Astrocyte (in vitro differentiated cells and primary cell): ENCODE data around the gene IGLON5. TPM values are rescaled to one million over a fixed set of nuclear protein-coding genes. Genes with fewer than 3 reads are reported as not detected.

Experiments
- DNase-seq: peaks from one replicate; pipeline ENCODE4 v3.0.0-alpha.2; 2010; ENCODE audit warnings: low read depth
- FAIRE-seq: peaks from 2 replicates; lab custom pipeline; 2011; peaks lifted over from hg19 to GRCh38; lab: Jason Lieb, UNC
- H2AFZ ChIP-seq: 2 replicates; pipeline ENCODE4 v1.6.0; 2012; ENCODE audit warnings: low read depth, low read length, inconsistent platforms
- H3K27ac ChIP-seq: 2 replicates; pipeline ENCODE4 v1.5.1; 2011; ENCODE audit warnings: low read depth, low read length, inconsistent platforms
- H3K27me3 ChIP-seq: 2 replicates; pipeline ENCODE4 v1.6.0; 2011; ENCODE audit warnings: low read length, inconsistent platforms; ENCODE audit not compliant: insufficient read depth
- H3K36me3 ChIP-seq: 2 replicates; pipeline ENCODE4 v1.5.1; 2011; ENCODE audit warnings: low read length, inconsistent platforms; ENCODE audit not compliant: insufficient read depth
- H3K4me1 ChIP-seq: 2 replicates; pipeline ENCODE4 v1.5.1; 2011; ENCODE audit warnings: low read length, inconsistent platforms; ENCODE audit not compliant: insufficient read depth
- H3K4me2 ChIP-seq: 2 replicates; pipeline ENCODE4 v1.6.0; 2012; ENCODE audit warnings: low read length, inconsistent platforms
- H3K4me3 ChIP-seq: 2 replicates; pipeline ENCODE4 v1.5.1; 2011; ENCODE audit warnings: low read depth, mild to moderate bottlenecking, low read length, inconsistent platforms; ENCODE audit not compliant: insufficient read depth
- H3K79me2 ChIP-seq: 2 replicates; pipeline ENCODE4 v1.6.0; 2012; ENCODE audit warnings: mild to moderate bottlenecking, low read length, inconsistent platforms; ENCODE audit not compliant: insufficient read depth
- H3K9ac ChIP-seq: 2 replicates; pipeline ENCODE4 v1.6.0; 2012; ENCODE audit warnings: mild to moderate bottlenecking, low read length, inconsistent platforms
- H3K9me3 ChIP-seq: 2 replicates; pipeline ENCODE4 v1.5.1; 2012; ENCODE audit warnings: low read depth, mild to moderate bottlenecking, low read length, inconsistent platforms; ENCODE audit not compliant: insufficient read depth
- H4K20me1 ChIP-seq: 2 replicates; pipeline ENCODE4 v1.6.0; 2012; ENCODE audit warnings: low read length, inconsistent platforms; ENCODE audit not compliant: insufficient read depth
- H3K27ac Mint-ChIP-seq: one replicate; pipeline ENCODE4 v1.8.0; 2021; ENCODE audit warnings: mild to moderate bottlenecking, mixed read lengths; ENCODE audit not compliant: unreplicated experiment
- H3K27me3 Mint-ChIP-seq: one replicate; pipeline ENCODE4 v1.8.0; 2021; ENCODE audit warnings: low read depth, mixed read lengths; ENCODE audit not compliant: unreplicated experiment
- H3K36me3 Mint-ChIP-seq: one replicate; pipeline ENCODE4 v1.8.0; 2021; ENCODE audit warnings: low read depth, mixed read lengths; ENCODE audit not compliant: unreplicated experiment
- H3K4me1 Mint-ChIP-seq: one replicate; pipeline ENCODE4 v1.8.0; 2021; ENCODE audit warnings: low read depth, mixed read lengths; ENCODE audit not compliant: unreplicated experiment
- H3K4me3 Mint-ChIP-seq: one replicate; pipeline ENCODE4 v1.8.0; 2021; ENCODE audit warnings: mild to moderate bottlenecking, moderate library complexity, mixed read lengths; ENCODE audit not compliant: unreplicated experiment
- H3K9me3 Mint-ChIP-seq: one replicate; pipeline ENCODE4 v1.8.0; 2021; ENCODE audit warnings: mild to moderate bottlenecking, mixed read lengths; ENCODE audit not compliant: unreplicated experiment
- EZH2 ChIP-seq: IDR thresholded peaks from 2 replicates; pipeline ENCODE4 v1.6.1; 2012; ENCODE audit warnings: mild to moderate bottlenecking, low read length, inconsistent platforms; ENCODE audit not compliant: insufficient read depth
- total RNA-seq: library from RNA; stranded (reverse); gene quantifications from 2 replicates; pipeline ENCODE4 v1.2.1, GENCODE V29; 2021
- TF ChIP-seq, protein P1 (sequence below): IDR thresholded peaks from 2 replicates; pipeline ENCODE4 v1.5.1; 2011; ENCODE audit warnings: low read depth, mild to moderate bottlenecking, inconsistent platforms, low read length, moderate library complexity; ENCODE audit not compliant: insufficient read depth

Gene IGLON5
- total RNA-seq, 1 donor from 2014 or later = 5.4 TPM

DNA sequence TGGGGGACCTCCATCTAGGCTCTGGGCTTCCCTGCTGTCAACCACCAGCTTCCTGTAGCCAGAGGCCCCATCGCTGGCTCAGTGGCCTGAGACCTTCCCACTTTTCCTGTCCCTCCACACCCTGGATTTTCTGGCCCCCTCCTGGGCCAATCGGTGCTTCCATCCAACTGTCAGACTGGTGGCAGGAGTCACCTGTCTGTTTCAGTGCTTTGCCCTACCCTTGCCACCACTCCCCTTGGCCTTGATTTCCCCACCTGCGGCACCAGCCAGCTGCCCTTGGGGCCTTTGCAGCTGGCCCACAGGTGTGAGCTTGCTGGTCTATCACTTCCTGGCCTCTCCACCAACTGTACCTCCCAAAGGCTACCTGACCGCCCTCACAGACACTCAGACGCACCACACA is 18.0 kb downstream of the IGLON5 start:
- H2AFZ ChIP-seq = no peak overlapping the region
- no peaks in the 10 kb centered on the region for H4K20me1 ChIP-seq
- no peak for DNase-seq
- H3K4me2 ChIP-seq = no peak overlapping the region
- no peak overlapping the region for H3K4me3 Mint-ChIP-seq
- H3K4me1 Mint-ChIP-seq = no peaks in the 10 kb centered on the region
- H3K9me3 Mint-ChIP-seq = peaks cover 4% of the 10 kb centered on the region
- no peaks in the 10 kb centered on the region for H3K4me1 ChIP-seq
- H3K79me2 ChIP-seq = no peaks in the 10 kb centered on the region
- no peak overlapping the region for H3K27ac Mint-ChIP-seq
- H3K4me3 ChIP-seq = no peak overlapping the region
- peaks cover 20% of the 10 kb centered on the region for H3K36me3 Mint-ChIP-seq
- FAIRE-seq = no peak
- H3K36me3 ChIP-seq = no peaks in the 10 kb centered on the region
- no peaks in the 10 kb centered on the region for H3K27me3 ChIP-seq
- H3K9ac ChIP-seq = no peak overlapping the region
- H3K9me3 ChIP-seq = no peaks in the 10 kb centered on the region
- H3K27me3 Mint-ChIP-seq = peaks cover 17% of the 10 kb centered on the region
- TF ChIP-seq EZH2 = no peak
- TF ChIP-seq, protein P1, sequence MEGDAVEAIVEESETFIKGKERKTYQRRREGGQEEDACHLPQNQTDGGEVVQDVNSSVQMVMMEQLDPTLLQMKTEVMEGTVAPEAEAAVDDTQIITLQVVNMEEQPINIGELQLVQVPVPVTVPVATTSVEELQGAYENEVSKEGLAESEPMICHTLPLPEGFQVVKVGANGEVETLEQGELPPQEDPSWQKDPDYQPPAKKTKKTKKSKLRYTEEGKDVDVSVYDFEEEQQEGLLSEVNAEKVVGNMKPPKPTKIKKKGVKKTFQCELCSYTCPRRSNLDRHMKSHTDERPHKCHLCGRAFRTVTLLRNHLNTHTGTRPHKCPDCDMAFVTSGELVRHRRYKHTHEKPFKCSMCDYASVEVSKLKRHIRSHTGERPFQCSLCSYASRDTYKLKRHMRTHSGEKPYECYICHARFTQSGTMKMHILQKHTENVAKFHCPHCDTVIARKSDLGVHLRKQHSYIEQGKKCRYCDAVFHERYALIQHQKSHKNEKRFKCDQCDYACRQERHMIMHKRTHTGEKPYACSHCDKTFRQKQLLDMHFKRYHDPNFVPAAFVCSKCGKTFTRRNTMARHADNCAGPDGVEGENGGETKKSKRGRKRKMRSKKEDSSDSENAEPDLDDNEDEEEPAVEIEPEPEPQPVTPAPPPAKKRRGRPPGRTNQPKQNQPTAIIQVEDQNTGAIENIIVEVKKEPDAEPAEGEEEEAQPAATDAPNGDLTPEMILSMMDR = no peak
- no peak overlapping the region for H3K27ac ChIP-seq

- Mint-ChIP-seq H3K9me3 (peaks cover 4% of the 10 kb centered on the region), H3K36me3 (peaks cover 22% of the 10 kb centered on the region), H3K27ac (no peak overlapping the region), H3K27me3 (peaks cover 12% of the 10 kb centered on the region), H3K4me1 (no peaks in the 10 kb centered on the region), H3K4me3 (no peak overlapping the region)
- no peak overlapping the region for H3K4me2 ChIP-seq
- no peaks in the 10 kb centered on the region for H3K79me2 ChIP-seq
- H3K36me3 ChIP-seq = no peaks in the 10 kb centered on the region
- no peaks in the 10 kb centered on the region for H3K9me3 ChIP-seq
- H3K27ac ChIP-seq = no peak overlapping the region
- H3K4me3 ChIP-seq = no peak overlapping the region
- H2AFZ ChIP-seq = no peak overlapping the region
- no peaks in the 10 kb centered on the region for H4K20me1 ChIP-seq
- no peak for TF ChIP-seq EZH2
- FAIRE-seq = no peak
- no peak for DNase-seq
- H3K27me3 ChIP-seq = no peaks in the 10 kb centered on the region
- H3K9ac ChIP-seq = no peak overlapping the region
- H3K4me1 ChIP-seq = no peaks in the 10 kb centered on the region
These were observed 18.9 kb downstream of the IGLON5 start for GRCh38 chr19:51330366-51330765.

DNA sequence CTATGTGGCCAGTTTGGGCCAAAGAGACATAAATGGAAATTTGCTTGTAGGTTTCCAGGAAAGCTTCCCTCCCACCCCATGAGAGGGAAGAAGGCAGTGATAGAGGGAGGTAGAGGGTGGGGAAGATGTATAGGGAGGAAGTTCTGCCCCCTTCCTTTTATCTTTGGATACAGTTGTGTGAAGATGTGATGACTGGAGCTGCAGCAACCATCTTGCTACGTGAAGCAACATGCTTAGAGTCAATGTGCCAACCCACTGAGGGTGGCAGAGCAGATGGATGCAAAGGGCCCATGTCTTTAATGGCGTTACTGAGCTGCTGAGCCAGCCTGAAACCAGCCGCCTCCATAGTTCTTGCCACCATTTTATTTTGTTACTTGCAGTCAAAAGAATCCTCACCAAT is 19.7 kb downstream of the IGLON5 start:
- no peak for FAIRE-seq
- Histone ChIP-seq H3K27ac (no peak overlapping the region), H3K9me3 (no peaks in the 10 kb centered on the region), H3K4me3 (no peak overlapping the region), H2AFZ (no peak overlapping the region), H3K9ac (no peak overlapping the region), H3K27me3 (no peaks in the 10 kb centered on the region), H3K4me1 (no peaks in the 10 kb centered on the region), H3K36me3 (no peaks in the 10 kb centered on the region), H3K79me2 (no peaks in the 10 kb centered on the region), H3K4me2 (no peak overlapping the region), H4K20me1 (no peaks in the 10 kb centered on the region)
- no peak overlapping the region for H3K4me3 Mint-ChIP-seq
- H3K9me3 Mint-ChIP-seq = peaks cover 4% of the 10 kb centered on the region
- no peak for DNase-seq
- H3K27me3 Mint-ChIP-seq = peaks cover 4% of the 10 kb centered on the region
- H3K4me1 Mint-ChIP-seq = no peaks in the 10 kb centered on the region
- TF ChIP-seq EZH2 = no peak
- TF ChIP-seq, protein P1 = no peak
- no peak overlapping the region for H3K27ac Mint-ChIP-seq
- peaks cover 19% of the 10 kb centered on the region for H3K36me3 Mint-ChIP-seq
